C4-2B (cell line): ENCODE measurements around the gene INTS7.

ENCODE experiments used
- CTCF ChIP-seq: fragments of 450-650 bp; conservative IDR thresholded peaks from 2 replicates; pipeline ENCODE4 v1.5.1; 2017; ENCODE audit warnings: mild to moderate bottlenecking
- ZFX ChIP-seq: fragments of 450-650 bp; IDR thresholded peaks from 2 replicates; pipeline ENCODE4 v1.6.1; 2017

- no peak for TF ChIP-seq CTCF
- no peak for TF ChIP-seq ZFX
Measured at GRCh38 chr1:211920602-211921226, 114.6 kb downstream of the INTS7 start.
